ENCODE data around the gene RAB33B.

DNA sequence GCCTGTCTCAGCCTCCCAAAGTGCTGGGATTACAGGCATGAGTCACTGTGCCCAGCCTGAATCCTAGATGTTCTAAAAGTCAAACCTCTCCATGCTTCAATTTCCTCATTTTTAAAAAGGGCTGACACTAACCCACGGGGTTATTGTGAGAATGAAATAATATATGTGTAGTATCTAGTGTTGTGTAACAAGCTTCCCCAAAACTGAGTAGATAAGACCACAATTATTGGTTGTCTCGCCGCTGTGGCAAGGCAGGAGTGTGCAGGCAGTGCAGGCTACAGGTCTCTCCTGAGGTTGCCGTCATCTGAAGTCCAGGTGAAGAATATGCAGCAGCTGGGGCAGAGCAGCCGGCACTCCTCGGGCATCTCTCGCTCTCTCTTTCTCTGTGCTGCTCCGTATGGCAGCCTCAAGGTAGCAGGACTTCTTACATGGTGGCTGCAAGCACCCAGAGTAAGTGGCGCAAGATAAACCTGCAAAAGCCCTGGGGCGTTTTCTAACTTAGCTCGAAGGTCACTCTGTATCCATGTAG lies 30.9 kb downstream of the RAB33B start:
- no peak for TF ChIP-seq CTCF (IDR thresholded peaks at IDR 0.05; ENCODE audit: low read depth, low read length, missing input control)
- TF ChIP-seq YY1 (IDR thresholded peaks at IDR 0.05) = no peak
- TF ChIP-seq SP1 (IDR thresholded peaks at IDR 0.05) = no peak
- no peak for TF ChIP-seq RAD21 (IDR thresholded peaks at IDR 0.05)
- TF ChIP-seq GABPA (IDR thresholded peaks at IDR 0.05 in 1 of 2, conservative IDR thresholded peaks at IDR 0.05 in 1 of 2) = no peak
- no peak for TF ChIP-seq REST (IDR thresholded peaks at IDR 0.05)
- no peak for TF ChIP-seq MAX (IDR thresholded peaks at IDR 0.05)
- TF ChIP-seq ATF3 (IDR thresholded peaks at IDR 0.05) = no peak
- TF ChIP-seq TAF1 (conservative IDR thresholded peaks at IDR 0.05) = no peak
- no peak for TF ChIP-seq RXRA (IDR thresholded peaks at IDR 0.05)

Data from liver (tissue), 3 donors.